SKM-1 treated with dmso at 0.1 percent for 144 hours (cell line): ENCODE measurements around the gene MYO1E.

Experiments used
- DNase-seq: peaks from one replicate; lab custom pipeline; 2025; ENCODE audit not compliant: unreplicated experiment; lab: John Stamatoyannopoulos, UW

The MYO1E gene

GRCh38 chr15:59203008-59203407 is 169.7 kb downstream of the MYO1E start:
- no peak for DNase-seq

- no peak for DNase-seq
Measured at GRCh38 chr15:59200560-59200959, 172.1 kb downstream of the MYO1E start.

GRCh38 chr15:59199626-59200465 is 172.8 kb downstream of the MYO1E start:
- no peak for DNase-seq

- no peak for DNase-seq
Measured at GRCh38 chr15:59197454-59197853, 175.2 kb downstream of the MYO1E start.

- DNase-seq, result no peak
Measured at GRCh38 chr15:59196416-59196815, 176.3 kb downstream of the MYO1E start.

GRCh38 chr15:59194639-59195325 is 177.9 kb downstream of the MYO1E start:
- no peak for DNase-seq

- DNase-seq, result no peak
Measured at GRCh38 chr15:59191855-59192237, 180.8 kb downstream of the MYO1E start.

- no peak for DNase-seq
Measured at GRCh38 chr15:59190291-59190690, 182.4 kb downstream of the MYO1E start.

- DNase-seq, result no peak
Measured at GRCh38 chr15:59189241-59189640, 183.4 kb downstream of the MYO1E start.

GRCh38 chr15:59186501-59186900 is 186.2 kb downstream of the MYO1E start:
- no peak for DNase-seq

- DNase-seq, result peak; percentile 46
Measured at GRCh38 chr15:59185725-59186124, 186.9 kb downstream of the MYO1E start.

GRCh38 chr15:59180945-59181600 is 191.6 kb downstream of the MYO1E start:
- DNase-seq, result no peak

GRCh38 chr15:59179717-59180116 is 193.0 kb downstream of the MYO1E start:
- DNase-seq, result no peak

GRCh38 chr15:59178151-59178695 is 194.4 kb downstream of the MYO1E start:
- DNase-seq, result no peak

GRCh38 chr15:59177317-59177660 is 195.4 kb downstream of the MYO1E start:
- DNase-seq, result no peak

GRCh38 chr15:59176653-59177316 is 195.9 kb downstream of the MYO1E start:
- peak; percentile 17 for DNase-seq

GRCh38 chr15:59174835-59175831 is 197.5 kb downstream of the MYO1E start:
- peak; percentile 11 for DNase-seq

- no peak for DNase-seq
Measured at GRCh38 chr15:59174151-59174834, 198.4 kb downstream of the MYO1E start.

- DNase-seq, result no peak
Measured at GRCh38 chr15:59173194-59173593, 199.5 kb downstream of the MYO1E start.
